HCT116 (cell line): ENCODE measurements around the gene AQP5. TPM values are rescaled to one million over a fixed set of nuclear protein-coding genes. Genes with fewer than 3 reads are reported as not detected.

ENCODE experiments used
- ATAC-seq: fragments of 200-7000 bp; cut with Tn5 transposase; 2 replicates; pipeline ENCODE4 v1.9.1; 2020; ENCODE audit warnings: mild to moderate bottlenecking, moderate library complexity
- BruUV-seq: library from RNA; stranded (reverse); fragments of 400-500 nt; replicated peaks from 2 replicates; lab custom pipeline; 2021; lab: Mats Ljungman, UMichigan
- CTCF ChIA-PET: fragments of 300-600 bp; sonication (Branson Sonifier 250); formaldehyde crosslinking; loops from one replicate; lab custom pipeline; 2021; ENCODE audit warnings: antibody characterized with exemption; lab: Charles Lee
- POLR2A ChIA-PET: fragments of 300-600, 350-600 bp; sonication (Branson Sonifier 250); formaldehyde crosslinking; loops from one replicate; lab custom pipeline; 2021; ENCODE audit warnings: antibody characterized with exemption; lab: Charles Lee
- RAD21 ChIA-PET, 2 experiments: fragments of 300-600 bp; sonication (Branson Sonifier 250); formaldehyde crosslinking; loops; one replicate each; lab custom pipeline; 2023; ENCODE audit warnings: low total read pairs in 2 of 2; ENCODE audit not compliant: uncharacterized antibody in 2 of 2, unreplicated experiment in 2 of 2, low non-redundant PET in 1 of 2; lab: Charles Lee
- DNase-seq: peaks from one replicate; pipeline ENCODE4 v3.0.0-alpha.2; 2010; ENCODE audit warnings: low read depth, low spot score
- H2AFZ ChIP-seq: fragments of 200-600 bp; shearing (Covaris generic), sonication (generic); 2 replicates; pipeline ENCODE4 v1.6.1; 2017; ENCODE audit warnings: low read depth, mixed run types, mixed read lengths, antibody characterized with exemption, low read length; ENCODE audit not compliant: poor library complexity, severe bottlenecking
- H3K27ac ChIP-seq: 2 replicates; pipeline ENCODE4 v1.5.1; 2012; ENCODE audit warnings: low read depth, low read length
- H3K27me3 ChIP-seq: fragments of 200-600 bp; sonication (generic); 2 replicates; pipeline ENCODE4 v1.6.1; 2016; ENCODE audit warnings: mixed run types, low read length, mixed read lengths; ENCODE audit not compliant: insufficient read depth
- H3K36me3 ChIP-seq, 2 experiments: fragments of 200-500 bp in 1 of 2; fragments of 200-600 bp in 1 of 2; sonication (Bioruptor generic) in 1 of 2; sonication (generic) in 1 of 2; 2 replicates each; pipeline versions ENCODE4 v1.5.1 to v1.6.1; 2014 to 2016; ENCODE audit warnings: low read length in 2 of 2, inconsistent platforms in 1 of 2, mixed read lengths in 1 of 2, mixed run types in 1 of 2; ENCODE audit not compliant: insufficient read depth in 2 of 2, control insufficient read depth in 1 of 2
- H3K4me1 ChIP-seq, 2 experiments: fragments of 200-600 bp in 1 of 2; sonication (generic) in 1 of 2; 2 replicates each; pipeline versions ENCODE4 v1.5.1 to v1.6.1; 2012 to 2017; ENCODE audit warnings: low read length in 2 of 2, inconsistent platforms in 1 of 2, mild to moderate bottlenecking in 1 of 2, mixed read lengths in 1 of 2, mixed run types in 1 of 2, moderate library complexity in 1 of 2; ENCODE audit not compliant: insufficient read depth in 2 of 2, control insufficient read depth in 1 of 2
- H3K4me2 ChIP-seq: fragments of 200-600 bp; sonication (generic); 2 replicates; pipeline ENCODE4 v1.6.1; 2017; ENCODE audit warnings: mixed run types, low read length, mixed read lengths
- H3K4me3 ChIP-seq, 2 experiments: fragments of 200-600 bp in 1 of 2; sonication (generic) in 1 of 2; replicated peaks in 1 of 2; 2 replicates each; pipeline ENCODE4 v1.5.1; 2011 to 2016; ENCODE audit warnings: low read length in 2 of 2, control low read depth in 1 of 2, low read depth in 1 of 2, mild to moderate bottlenecking in 1 of 2, mixed read lengths in 1 of 2, mixed run types in 1 of 2
- H3K79me2 ChIP-seq: fragments of 200-600 bp; sonication (generic); 2 replicates; pipeline ENCODE4 v1.6.1; 2017; ENCODE audit warnings: mild to moderate bottlenecking, mixed run types, low read length, moderate library complexity, mixed read lengths; ENCODE audit not compliant: insufficient read depth
- H3K9ac ChIP-seq: fragments of 200-600 bp; sonication (generic); 2 replicates; pipeline ENCODE4 v1.6.1; 2016; ENCODE audit warnings: low read length, mixed read lengths
- H3K9me2 ChIP-seq: fragments of 200-600 bp; sonication (generic), shearing (Covaris generic); 2 replicates; pipeline ENCODE4 v1.6.1; 2017; ENCODE audit warnings: mixed run types, mild to moderate bottlenecking, moderate library complexity; ENCODE audit not compliant: insufficient read depth
- H3K9me3 ChIP-seq, 2 experiments: fragments of 200-500 bp in 1 of 2; fragments of 200-600 bp in 1 of 2; sonication (Bioruptor generic) in 1 of 2; sonication (generic) in 1 of 2; 2 replicates each; pipeline ENCODE4 v1.6.1; 2014 to 2017; ENCODE audit warnings: low read length in 2 of 2, mixed read lengths in 2 of 2, inconsistent platforms in 1 of 2, low read depth in 1 of 2, mild to moderate bottlenecking in 1 of 2, mixed run types in 1 of 2, moderate library complexity in 1 of 2; ENCODE audit not compliant: control insufficient read depth in 1 of 2, insufficient read depth in 1 of 2
- H4K20me1 ChIP-seq: fragments of 200-600 bp; sonication (generic), shearing (Covaris generic); 2 replicates; pipeline ENCODE4 v1.6.1; 2017; ENCODE audit warnings: mixed run types, mild to moderate bottlenecking, moderate library complexity; ENCODE audit not compliant: insufficient read depth
- ATF3 ChIP-seq: IDR thresholded peaks from 2 replicates; pipeline ENCODE4 v1.6.1; 2012
- CEBPB ChIP-seq: IDR thresholded peaks from 2 replicates; pipeline ENCODE4 v1.6.1; 2012; ENCODE audit warnings: low read depth
- CTCF ChIP-seq, 3 experiments: fragments of 200-600 bp in 1 of 3; sonication (generic) in 1 of 3; IDR thresholded peaks in 2 of 3; conservative IDR thresholded peaks in 1 of 3; 2 replicates each; pipeline ENCODE4 v1.5.1; 2012 to 2017; ENCODE audit warnings: low read depth in 2 of 3, low read length in 2 of 3, antibody characterized with exemption in 1 of 3, borderline replicate concordance in 1 of 3, control low read depth in 1 of 3, mild to moderate bottlenecking in 1 of 3, mixed read lengths in 1 of 3, mixed run types in 1 of 3, moderate library complexity in 1 of 3; ENCODE audit not compliant: insufficient read depth in 1 of 3
- EGR1 ChIP-seq: IDR thresholded peaks from 2 replicates; pipeline ENCODE4 v1.6.1; 2012; ENCODE audit warnings: low read depth
- EZH2 ChIP-seq: fragments of 200-600 bp; sonication (generic); IDR thresholded peaks from 2 replicates; pipeline ENCODE4 v1.6.1; 2017; ENCODE audit warnings: antibody characterized with exemption, mixed run types
- EZH2phosphoT487 ChIP-seq: fragments of 200-600 bp; IDR thresholded peaks from 2 replicates; pipeline ENCODE4 v1.6.1; 2018; ENCODE audit warnings: antibody characterized with exemption, borderline replicate concordance
- RAD21 ChIP-seq: IDR thresholded peaks from 2 replicates; pipeline ENCODE4 v1.6.1; 2012; ENCODE audit warnings: low read depth, mild to moderate bottlenecking
- REST ChIP-seq: IDR thresholded peaks from 2 replicates; pipeline ENCODE4 v1.6.1; 2012; ENCODE audit warnings: low read depth
- SIN3A ChIP-seq: IDR thresholded peaks from 2 replicates; pipeline ENCODE4 v1.6.1; 2012; ENCODE audit warnings: low read depth
- YY1 ChIP-seq: IDR thresholded peaks from 2 replicates; pipeline ENCODE4 v1.6.1; 2011; ENCODE audit warnings: low read length, low read depth, moderate library complexity, mild to moderate bottlenecking; ENCODE audit not compliant: insufficient replicate concordance; ENCODE audit errors: extremely low read depth
- ZBTB33 ChIP-seq: IDR thresholded peaks from 2 replicates; pipeline ENCODE4 v1.6.1; 2011; ENCODE audit warnings: mild to moderate bottlenecking, low read length, moderate library complexity; ENCODE audit not compliant: insufficient replicate concordance; ENCODE audit errors: extremely low read depth
- intact Hi-C: fragments of 100-400 bp; cut with micrococcal nuclease; formaldehyde crosslinking; loops from 2 replicates; pipeline ENCODE4 v1.10.0; 2022
- total RNA-seq: library from RNA; stranded (reverse); gene quantifications from one replicate; pipeline ENCODE4 v1.2.1, GENCODE V29; 2021; ENCODE audit not compliant: unreplicated experiment

The AQP5 gene
- total RNA-seq, 1 experiment from 2014 or later, result not detected

GRCh38 chr12:49928471-49928870 is 33.2 kb upstream of the AQP5 start:
- no TSS peak for BruUV-seq
- no peak overlapping the region for H3K4me2 ChIP-seq
- H3K9ac ChIP-seq, result no peak overlapping the region
- ATAC-seq, result no peak
- H4K20me1 ChIP-seq, result no peaks in the 10 kb centered on the region
- RAD21 ChIA-PET, result no interaction called here
- DNase-seq, result no peak
- no peaks in the 10 kb centered on the region for H3K9me2 ChIP-seq
- no peak overlapping the region for H3K27ac ChIP-seq
- no peaks in the 10 kb centered on the region for H3K36me3 ChIP-seq
- no peaks in the 10 kb centered on the region for H3K4me1 ChIP-seq
- TF ChIP-seq ZBTB33 (no peak), RAD21 (no peak), YY1 (no peak), CEBPB (no peak)
- TF ChIP-seq, all 23 proteins: peak for 0
- POLR2A ChIA-PET, result no interaction called here
- intact Hi-C loops, result no loop called here
- Histone ChIP-seq H3K27me3 (no peaks in the 10 kb centered on the region), H3K79me2 (no peaks in the 10 kb centered on the region), H2AFZ (no peak overlapping the region), H3K9me3 (no peaks in the 10 kb centered on the region), H3K4me3 (no peak overlapping the region)
- CTCF ChIA-PET, result interaction anchor here (1.1 to 3.3 kb wide), 2 partner anchors 17 to 38 kb away, joined by 4 to 18 read pairs; no protein-coding TSS in a partner anchor

GRCh38 chr12:49929581-49929980 is 32.1 kb upstream of the AQP5 start:
- no peak overlapping the region for H3K9ac ChIP-seq
- CTCF ChIA-PET, result interaction anchor here (3.3 to 8.3 kb wide), 2 partner anchors 16 kb away, joined by 18 to 44 read pairs; no protein-coding TSS in a partner anchor
- intact Hi-C loops, result no loop called here
- no peaks in the 10 kb centered on the region for H3K79me2 ChIP-seq
- H3K4me2 ChIP-seq, result no peak overlapping the region
- DNase-seq (no peak), ATAC-seq (no peak)
- no peaks in the 10 kb centered on the region for H4K20me1 ChIP-seq
- H3K27ac ChIP-seq, result no peak overlapping the region
- RAD21 ChIA-PET, result no interaction called here
- no peak overlapping the region for H3K4me3 ChIP-seq
- no peak overlapping the region for H2AFZ ChIP-seq
- H3K36me3 ChIP-seq, result no peaks in the 10 kb centered on the region
- no peaks in the 10 kb centered on the region for H3K9me3 ChIP-seq
- POLR2A ChIA-PET, result no interaction called here
- H3K4me1 ChIP-seq, result no peaks in the 10 kb centered on the region; a peak in 1 of 4 replicates
- no peaks in the 10 kb centered on the region for H3K9me2 ChIP-seq
- BruUV-seq, result no TSS peak
- no peaks in the 10 kb centered on the region for H3K27me3 ChIP-seq
- TF ChIP-seq EZH2phosphoT487, result no peak
- no peak for TF ChIP-seq EGR1
- no peak for TF ChIP-seq YY1
- TF ChIP-seq REST, result no peak
- no peak for TF ChIP-seq CTCF (IDR thresholded peaks at IDR 0.05 in 2 of 3, conservative IDR thresholded peaks at IDR 0.05 in 1 of 3; ENCODE audit: borderline replicate concordance in 1 of 3, insufficient read depth in 1 of 3, low read depth in 2 of 3, low read length in 2 of 3)
- TF ChIP-seq ATF3, result no peak
- TF ChIP-seq SIN3A, result no peak
- TF ChIP-seq CEBPB, result no peak
- TF ChIP-seq RAD21, result no peak
- no peak for TF ChIP-seq EZH2
